Endodermal cell (in vitro differentiated cells): ENCODE data around the gene EPAS1. TPM values are rescaled to one million over a fixed set of nuclear protein-coding genes. Genes with fewer than 3 reads are reported as not detected.

Experiments used
- DNase-seq: peaks from one replicate; pipeline ENCODE4 v3.0.0-alpha.2; 2017
- H3K27ac ChIP-seq: 2 replicates; pipeline ENCODE4 v1.5.1; 2013; ENCODE audit warnings: mild to moderate bottlenecking, low read depth, low read length, moderate library complexity
- H3K27me3 ChIP-seq: 2 replicates; pipeline ENCODE4 v1.6.1; 2013; ENCODE audit warnings: mild to moderate bottlenecking, low read length, moderate library complexity; ENCODE audit not compliant: insufficient read depth, control insufficient read depth, poor library complexity, severe bottlenecking
- H3K36me3 ChIP-seq: 2 replicates; pipeline ENCODE4 v1.7.0; 2013; ENCODE audit warnings: mild to moderate bottlenecking, low read length, moderate library complexity; ENCODE audit not compliant: control insufficient read depth, insufficient read depth
- H3K4me1 ChIP-seq: one replicate; pipeline ENCODE4 v1.7.0; 2013; ENCODE audit warnings: low read length; ENCODE audit not compliant: control insufficient read depth, insufficient read depth
- H3K4me3 ChIP-seq: 2 replicates; pipeline ENCODE4 v1.5.1; 2013; ENCODE audit warnings: mild to moderate bottlenecking, low read length, moderate library complexity
- H3K9ac ChIP-seq: 2 replicates; pipeline ENCODE4 v1.6.1; 2013; ENCODE audit warnings: mild to moderate bottlenecking, low read length, moderate library complexity; ENCODE audit not compliant: poor library complexity, severe bottlenecking; ENCODE audit errors: extremely low read depth
- H3K9me3 ChIP-seq: 2 replicates; pipeline ENCODE4 v1.6.1; 2013; ENCODE audit warnings: mild to moderate bottlenecking, low read length, moderate library complexity; ENCODE audit not compliant: control insufficient read depth
- H3K27ac Mint-ChIP-seq: 2 replicates; pipeline ENCODE4 v1.8.0; 2020; ENCODE audit warnings: mixed read lengths
- H3K27me3 Mint-ChIP-seq: 2 replicates; pipeline ENCODE4 v1.8.0; 2021; ENCODE audit warnings: mild to moderate bottlenecking, mixed read lengths; ENCODE audit not compliant: insufficient read depth
- H3K36me3 Mint-ChIP-seq: 2 replicates; pipeline ENCODE4 v1.8.0; 2020; ENCODE audit warnings: low read depth, mixed read lengths
- H3K4me1 Mint-ChIP-seq: 2 replicates; pipeline ENCODE4 v1.8.0; 2020; ENCODE audit warnings: mixed read lengths
- H3K4me3 Mint-ChIP-seq: 2 replicates; pipeline ENCODE4 v1.8.0; 2020; ENCODE audit warnings: mild to moderate bottlenecking, moderate library complexity, mixed read lengths
- H3K9me3 Mint-ChIP-seq: 2 replicates; pipeline ENCODE4 v1.8.0; 2020; ENCODE audit warnings: mild to moderate bottlenecking, mixed read lengths
- CTCF ChIP-seq: fragments of 200-600 bp; sonication (generic); conservative IDR thresholded peaks from 2 replicates; pipeline ENCODE4 v1.5.0; 2021; ENCODE audit warnings: antibody characterized with exemption, mild to moderate bottlenecking
- WGBS, 2 experiments: methylation state at CpG; one replicate each; pipeline versions ENCODE4 v1.1.5 to v1.1.7; 2013; ENCODE audit warnings: missing lambda C conversion rate in 2 of 2, mixed read lengths in 1 of 2; ENCODE audit not compliant: insufficient coverage in 1 of 2, insufficient read length in 1 of 2; 5-methylcytosine and 5-hydroxymethylcytosine counted together
- total RNA-seq, 2 donors: library from RNA; stranded (reverse); fragmentation: NEBNext Ultra II Directional in 1 of 2; extraction: Animal tissue kit (Norgen Biotek cat#: 25700) in 1 of 2; gene quantifications; 2 replicates in 1 of 2; 3 replicates in 1 of 2; pipeline ENCODE4 v1.2.1, GENCODE V29; 2021

Gene EPAS1
- total RNA-seq, 2 donors from 2014 or later, result 1.2 to 1.9 TPM

GRCh38 chr2:46411245-46411641, 114.0 kb downstream of the EPAS1 start:
- Mint-ChIP-seq H3K9me3 (peaks cover 4% of the 10 kb centered on the region), H3K27me3 (no peaks in the 10 kb centered on the region), H3K4me1 (no peaks in the 10 kb centered on the region), H3K36me3 (no peaks in the 10 kb centered on the region), H3K4me3 (no peak overlapping the region), H3K27ac (no peak overlapping the region)
- no peak overlapping the region for H3K4me3 ChIP-seq
- DNase-seq, result no peak
- H3K27ac ChIP-seq, result no peak overlapping the region
- no peaks in the 10 kb centered on the region for H3K27me3 ChIP-seq
- H3K36me3 ChIP-seq, result no peaks in the 10 kb centered on the region
- TF ChIP-seq CTCF, result no peak
- H3K9ac ChIP-seq, result no peak overlapping the region
- no peaks in the 10 kb centered on the region for H3K4me1 ChIP-seq
- peaks cover 2% of the 10 kb centered on the region for H3K9me3 ChIP-seq
- 84 to 100% methylated on average over 1 to 2 of the region's 2 CpGs for WGBS, 2 experiments

GRCh38 chr2:46411985-46412384, 114.8 kb downstream of the EPAS1 start:
- H3K27ac ChIP-seq, result no peak overlapping the region
- Mint-ChIP-seq H3K4me1 (no peaks in the 10 kb centered on the region), H3K27me3 (no peaks in the 10 kb centered on the region), H3K36me3 (no peaks in the 10 kb centered on the region), H3K27ac (no peak overlapping the region), H3K9me3 (peaks cover 10% of the 10 kb centered on the region), H3K4me3 (no peak overlapping the region)
- H3K27me3 ChIP-seq, result no peaks in the 10 kb centered on the region
- no peak overlapping the region for H3K9ac ChIP-seq
- WGBS, 2 experiments, result 80 to 100% methylated on average over 1 of the region's 1 CpG
- peaks cover 9% of the 10 kb centered on the region for H3K9me3 ChIP-seq
- no peak for DNase-seq
- H3K4me1 ChIP-seq, result no peaks in the 10 kb centered on the region
- no peak overlapping the region for H3K4me3 ChIP-seq
- no peaks in the 10 kb centered on the region for H3K36me3 ChIP-seq
- no peak for TF ChIP-seq CTCF

- peaks cover 21% of the 10 kb centered on the region for H3K9me3 ChIP-seq
- H3K4me1 ChIP-seq, result no peaks in the 10 kb centered on the region
- Mint-ChIP-seq H3K4me1 (no peaks in the 10 kb centered on the region), H3K9me3 (peaks cover 22% of the 10 kb centered on the region), H3K27me3 (no peaks in the 10 kb centered on the region), H3K4me3 (no peak overlapping the region), H3K36me3 (no peaks in the 10 kb centered on the region), H3K27ac (no peak overlapping the region)
- no peaks in the 10 kb centered on the region for H3K36me3 ChIP-seq
- DNase-seq, result no peak
- TF ChIP-seq CTCF, result no peak
- H3K4me3 ChIP-seq, result no peak overlapping the region
- no peak overlapping the region for H3K27ac ChIP-seq
- H3K9ac ChIP-seq, result no peak overlapping the region
- 85 to 90% methylated on average over 2 of the region's 2 CpGs for WGBS, 2 experiments
- no peaks in the 10 kb centered on the region for H3K27me3 ChIP-seq
Measured at GRCh38 chr2:46413111-46413510, 115.9 kb downstream of the EPAS1 start.
